ENCODE results near the gene HOXA3.
A peak's percentile ranks its signal among the peaks of the same experiment; 100 is the strongest.

HOXA3 gene

DNA sequence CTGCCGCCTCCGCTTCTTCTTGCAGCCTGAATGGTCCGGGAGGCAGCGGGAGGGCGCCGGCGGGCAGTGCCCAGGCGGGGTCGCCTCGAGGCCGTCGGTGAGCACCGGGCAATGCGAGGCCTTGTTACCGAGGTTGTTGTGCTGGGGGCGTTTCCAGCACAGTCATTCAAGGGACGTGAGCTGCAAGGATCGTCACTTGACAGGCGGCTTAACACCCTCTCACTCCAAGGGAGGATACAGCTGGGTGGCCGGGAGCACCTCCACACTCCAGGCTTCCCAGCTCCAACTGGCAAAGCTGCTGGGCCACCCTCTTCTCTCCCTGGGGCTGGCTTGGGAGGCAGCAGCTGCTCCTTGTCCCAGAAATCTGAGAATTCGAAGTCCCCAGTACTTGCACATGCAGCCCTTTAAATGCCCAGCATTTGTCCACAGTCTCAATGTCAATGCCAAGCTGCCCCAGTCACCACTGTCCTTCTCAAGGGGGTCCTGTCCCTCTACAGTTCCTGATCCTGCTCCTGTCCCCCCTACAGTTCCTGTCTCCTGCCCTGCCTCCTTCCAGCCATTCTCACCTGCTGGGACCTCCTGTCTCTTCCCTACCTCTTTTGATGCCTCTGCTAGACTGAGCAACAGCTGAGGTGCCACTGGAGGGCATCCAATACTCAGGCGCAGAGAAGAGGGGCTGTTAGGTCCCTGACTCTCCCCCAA, 37.1 kb upstream of the HOXA3 start:
- DNase-seq, result no peak

DNA sequence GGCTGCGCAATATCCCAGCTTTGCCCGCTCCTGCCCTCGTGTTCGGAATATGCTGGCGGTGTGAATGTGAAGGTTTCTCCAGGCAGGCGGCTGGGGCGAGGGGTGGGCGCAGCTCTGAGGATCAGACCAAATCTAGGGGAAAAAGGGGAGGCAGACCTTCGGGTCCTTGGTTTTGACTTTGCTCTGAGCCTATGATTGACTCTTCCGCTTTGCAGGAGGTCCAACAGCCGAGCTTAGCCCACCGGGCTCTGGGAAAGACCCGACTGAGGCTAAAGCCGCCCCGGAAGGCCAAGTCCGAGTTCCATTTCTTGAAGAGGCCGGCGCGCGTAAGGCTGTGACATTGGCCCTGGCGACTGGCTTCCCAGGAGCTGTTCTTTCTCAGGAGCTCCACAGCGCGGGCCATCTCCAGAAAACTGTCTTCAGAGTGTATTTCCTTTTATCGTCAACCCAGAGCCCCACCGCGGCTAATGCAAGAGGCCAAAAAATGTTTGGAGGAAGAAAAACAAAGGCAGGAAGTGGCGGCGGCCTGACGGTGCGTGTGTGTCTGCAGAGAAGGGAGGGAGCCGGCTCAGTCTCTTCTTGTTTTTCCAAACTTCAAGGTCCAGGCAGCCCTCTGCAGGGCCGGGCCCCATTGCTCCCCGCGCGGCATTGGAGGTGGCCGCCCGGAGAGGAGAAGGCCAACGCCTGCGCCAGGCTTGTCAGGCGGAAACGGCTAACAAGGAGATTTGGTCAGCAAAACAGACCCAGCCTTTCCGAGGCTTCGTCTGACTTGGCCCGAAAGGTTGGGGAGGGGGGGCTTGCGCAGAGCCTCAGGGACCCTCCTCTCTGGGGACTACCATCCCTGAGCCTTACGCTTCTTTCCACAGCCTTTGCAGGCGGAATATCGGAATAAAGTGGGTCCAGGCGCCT, 36.3 kb upstream of the HOXA3 start:
- DNase-seq, result no peak

DNA sequence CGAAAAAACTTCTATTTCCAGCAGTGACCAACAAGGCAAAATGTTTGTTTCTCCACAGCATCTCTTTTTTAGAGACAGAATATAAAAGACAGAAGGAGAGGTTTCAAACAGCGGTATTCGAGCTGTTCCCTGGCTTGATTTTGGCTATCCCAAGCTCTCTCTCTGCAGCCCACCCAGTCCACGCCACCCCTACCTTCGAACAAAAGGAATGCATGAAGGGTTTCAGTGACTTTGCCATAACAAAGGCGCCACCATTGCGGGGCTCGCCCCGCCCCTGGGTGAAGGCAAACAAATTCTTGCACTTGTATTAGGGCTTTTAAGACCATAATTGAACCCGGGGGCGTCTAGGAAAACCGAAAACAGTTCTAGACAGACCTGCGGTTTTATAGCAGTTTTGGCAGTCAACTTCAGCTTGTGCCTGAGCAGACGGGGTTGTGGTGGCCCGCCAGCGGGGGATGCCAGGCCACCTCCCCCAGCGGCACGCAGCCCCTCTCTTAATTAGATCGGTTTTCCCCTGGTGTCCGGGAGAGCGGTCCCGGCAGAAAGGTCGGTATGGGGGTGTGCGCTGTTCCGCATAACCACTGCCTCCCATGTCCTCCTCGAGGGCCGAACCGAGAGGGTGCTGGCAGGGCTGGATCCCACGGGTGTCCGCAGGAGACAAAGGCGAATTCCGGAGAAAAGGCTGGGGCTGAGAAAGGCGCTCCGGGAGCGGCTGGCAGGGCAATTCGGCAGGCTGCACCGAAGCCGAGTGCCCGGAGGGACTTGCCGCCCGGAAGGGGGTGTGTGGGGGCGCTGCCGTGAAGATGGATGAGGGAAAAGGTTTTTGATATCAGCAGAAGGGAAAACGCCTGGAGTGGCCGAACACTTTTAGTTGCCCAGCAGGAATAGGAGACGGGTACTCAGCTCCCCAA, 35.3 kb upstream of the HOXA3 start:
- no peak for DNase-seq

DNA sequence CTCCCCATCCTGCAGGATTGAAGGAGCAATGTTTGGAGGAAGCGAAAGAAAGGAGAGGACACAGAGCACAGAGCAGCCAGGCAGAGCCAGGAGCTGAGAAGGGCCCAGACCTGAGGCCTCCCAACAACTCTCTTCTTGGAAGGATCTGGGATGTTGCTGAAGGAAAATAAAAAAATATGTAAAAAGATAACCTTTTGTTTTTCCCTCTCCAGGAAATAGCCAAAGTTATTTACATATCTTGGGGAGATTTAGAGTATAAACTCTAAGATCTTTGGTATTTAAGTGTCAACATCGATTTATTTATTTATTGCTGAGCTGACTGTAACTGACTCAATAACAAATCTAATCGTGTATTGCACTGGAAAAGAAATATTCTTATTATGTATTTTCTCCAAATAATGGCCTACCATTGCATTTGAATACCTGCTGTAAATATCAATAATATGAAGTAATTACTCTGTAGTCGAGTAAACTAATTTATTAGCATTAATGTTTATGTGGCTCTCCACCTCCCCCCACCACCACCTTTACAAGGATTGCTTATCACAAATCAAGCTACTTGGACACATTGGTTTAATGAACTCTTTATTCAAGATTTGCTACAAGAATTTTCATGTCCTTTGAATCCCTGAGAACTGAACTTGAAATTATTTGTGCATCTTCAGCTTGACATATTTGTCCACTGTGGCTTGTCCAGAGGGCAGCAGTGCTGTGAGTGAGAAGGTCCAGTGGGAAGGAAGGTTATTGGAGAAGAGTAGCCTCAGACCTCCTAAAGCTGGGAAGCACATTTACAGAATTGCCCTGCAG, 34.5 kb upstream of the HOXA3 start:
- DNase-seq, result no peak

DNA sequence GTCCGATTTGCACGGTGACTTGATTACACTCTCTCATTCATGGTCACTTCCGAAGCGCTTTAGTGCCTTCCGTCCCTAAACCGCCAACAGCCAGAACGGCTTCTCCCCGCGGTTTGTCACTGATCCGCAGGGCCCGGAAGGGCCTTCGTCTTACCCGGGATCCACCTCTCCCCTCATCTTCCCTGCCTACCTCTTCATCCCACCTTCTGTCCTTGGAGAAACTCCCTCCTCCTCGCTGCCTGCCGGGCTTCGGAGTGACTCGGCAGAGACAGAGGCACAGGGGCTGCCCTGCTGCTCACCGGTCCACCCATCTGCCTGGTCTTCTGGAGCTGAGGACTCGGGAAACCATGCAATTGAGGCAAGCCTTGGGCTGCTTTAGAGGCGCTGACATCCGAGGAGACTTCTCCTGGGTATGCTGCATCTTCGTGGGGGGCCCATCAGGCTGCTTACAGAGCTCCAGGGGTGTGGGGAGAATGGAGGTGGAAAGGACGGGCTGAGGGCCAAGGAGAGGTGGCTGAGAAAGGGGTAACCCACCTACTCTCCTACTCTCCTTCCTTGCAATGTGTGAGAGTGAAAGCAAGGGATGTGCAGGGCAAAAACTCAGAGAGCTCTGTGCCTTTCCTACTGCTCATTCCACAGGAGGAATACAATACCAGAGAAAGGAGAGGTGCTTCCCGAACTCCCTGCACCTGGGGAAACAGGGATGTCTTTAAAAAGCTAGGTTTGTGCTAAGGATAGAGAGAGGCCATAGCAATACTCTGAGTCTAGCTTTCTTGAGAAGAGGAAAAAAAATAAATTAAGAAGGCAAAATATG, 33.7 kb upstream of the HOXA3 start:
- DNase-seq, result no peak

DNA sequence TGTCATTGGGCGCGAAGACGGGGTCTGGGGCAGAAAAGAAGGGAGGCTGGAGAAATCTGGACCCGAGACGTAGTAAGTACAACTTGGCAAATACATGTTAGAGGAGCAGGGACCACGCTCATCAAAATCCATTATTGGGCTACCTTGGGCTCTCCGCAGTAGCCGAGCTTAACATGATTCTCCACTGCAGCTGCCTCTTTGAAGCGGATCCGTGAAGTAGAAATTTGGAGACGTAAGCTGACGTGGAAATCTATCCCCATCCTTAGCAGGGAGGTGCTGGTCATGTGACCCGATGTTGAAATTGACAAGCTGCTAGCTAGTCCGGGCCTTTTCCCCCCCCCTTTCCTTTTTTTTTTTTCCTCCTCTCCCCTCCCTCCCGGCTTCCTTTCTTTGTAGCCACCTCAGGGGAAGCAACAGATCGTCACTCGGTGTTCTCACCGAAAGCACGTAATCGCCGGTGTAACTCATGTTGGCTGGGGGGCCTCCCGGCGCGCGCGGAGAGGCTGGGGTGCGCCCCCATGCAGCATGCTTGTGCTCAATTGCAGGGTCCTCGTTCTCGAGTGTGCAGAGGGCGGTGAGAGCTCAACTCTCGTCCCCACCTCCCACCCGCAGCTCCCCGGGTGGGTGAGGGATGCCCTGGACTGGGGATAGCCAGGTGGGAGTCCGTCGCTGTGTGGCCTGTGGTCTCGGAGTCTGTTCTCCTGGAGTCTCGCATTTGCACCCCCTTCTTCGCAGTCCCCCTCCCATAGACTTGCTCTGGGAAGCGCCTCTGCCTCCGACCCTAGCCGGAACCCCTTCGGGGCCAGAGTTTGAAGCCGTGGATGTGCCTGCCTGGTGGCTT, 32.9 kb upstream of the HOXA3 start, which contains the start of gene HOXA11:
TSS of gene HOXA11 (minus strand) at position 220 of the 841 bp plus-strand sequence. CDS start at position 132, 88 bp downstream.
- no peak for DNase-seq

DNA sequence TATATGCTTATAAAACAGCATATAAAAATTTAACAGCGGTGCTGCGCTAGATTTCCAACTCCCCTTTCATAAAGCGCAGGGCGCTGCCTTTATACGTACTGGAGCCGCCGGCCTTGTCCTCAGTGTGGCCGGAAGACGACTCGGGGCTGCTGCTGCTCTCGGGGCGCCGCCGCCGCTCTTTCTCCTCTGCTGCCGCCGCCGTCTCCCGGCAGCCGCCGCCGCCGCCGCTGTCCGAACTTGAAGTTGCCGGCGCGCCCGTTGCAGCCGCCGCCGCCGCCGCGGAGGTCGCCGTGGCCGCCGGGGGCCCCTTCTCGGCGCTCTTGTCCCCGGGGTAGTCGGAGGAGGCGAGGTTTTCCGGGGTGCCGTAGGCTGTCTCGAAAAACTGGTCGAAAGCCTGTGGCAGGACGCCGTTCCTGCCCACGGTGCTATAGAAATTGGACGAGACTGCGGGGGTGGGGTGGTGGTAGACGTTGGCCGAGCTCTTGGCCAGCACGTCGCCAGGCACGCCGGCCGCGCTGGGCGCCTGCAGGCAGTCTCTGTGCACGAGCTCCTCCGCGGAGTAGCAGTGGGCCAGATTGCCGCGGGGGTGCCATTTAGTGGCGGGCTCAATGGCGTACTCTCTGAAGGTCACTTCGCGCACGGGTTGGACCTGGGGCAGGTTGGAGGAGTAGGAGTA, 32.1 kb upstream of the HOXA3 start:
- no peak for DNase-seq

DNA sequence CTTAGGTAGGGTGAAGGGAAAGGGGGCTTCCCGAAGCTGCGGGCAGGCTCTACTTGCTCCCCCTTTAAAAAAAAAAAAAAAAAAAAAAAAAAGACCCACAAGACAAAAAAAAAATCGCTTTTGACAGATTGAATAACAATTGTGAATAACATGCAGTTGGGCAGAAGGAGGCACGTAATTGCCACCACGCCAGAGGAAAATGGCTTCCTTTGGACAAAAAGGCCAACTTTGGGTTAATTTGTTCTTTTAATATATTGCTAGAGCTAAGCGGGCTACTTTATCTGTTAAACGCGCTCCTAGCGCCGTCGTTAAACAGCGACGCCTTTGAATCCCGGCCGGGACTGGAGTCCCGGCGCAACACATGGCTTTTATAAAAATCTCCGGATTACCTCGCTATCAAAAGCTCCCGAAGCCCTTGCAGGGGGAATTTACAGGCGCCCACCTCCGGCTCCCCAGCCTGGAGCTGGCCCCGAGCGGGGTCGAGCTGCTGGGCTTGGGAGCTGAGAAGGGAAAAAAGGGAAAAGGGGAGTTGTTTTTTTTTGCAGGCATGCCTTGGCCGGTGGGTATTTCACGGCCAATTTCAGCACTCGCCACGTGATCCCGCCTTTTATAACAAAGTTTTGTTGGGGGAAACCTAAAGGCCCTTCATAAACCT, 31.4 kb upstream of the HOXA3 start:
- no peak for DNase-seq

DNA sequence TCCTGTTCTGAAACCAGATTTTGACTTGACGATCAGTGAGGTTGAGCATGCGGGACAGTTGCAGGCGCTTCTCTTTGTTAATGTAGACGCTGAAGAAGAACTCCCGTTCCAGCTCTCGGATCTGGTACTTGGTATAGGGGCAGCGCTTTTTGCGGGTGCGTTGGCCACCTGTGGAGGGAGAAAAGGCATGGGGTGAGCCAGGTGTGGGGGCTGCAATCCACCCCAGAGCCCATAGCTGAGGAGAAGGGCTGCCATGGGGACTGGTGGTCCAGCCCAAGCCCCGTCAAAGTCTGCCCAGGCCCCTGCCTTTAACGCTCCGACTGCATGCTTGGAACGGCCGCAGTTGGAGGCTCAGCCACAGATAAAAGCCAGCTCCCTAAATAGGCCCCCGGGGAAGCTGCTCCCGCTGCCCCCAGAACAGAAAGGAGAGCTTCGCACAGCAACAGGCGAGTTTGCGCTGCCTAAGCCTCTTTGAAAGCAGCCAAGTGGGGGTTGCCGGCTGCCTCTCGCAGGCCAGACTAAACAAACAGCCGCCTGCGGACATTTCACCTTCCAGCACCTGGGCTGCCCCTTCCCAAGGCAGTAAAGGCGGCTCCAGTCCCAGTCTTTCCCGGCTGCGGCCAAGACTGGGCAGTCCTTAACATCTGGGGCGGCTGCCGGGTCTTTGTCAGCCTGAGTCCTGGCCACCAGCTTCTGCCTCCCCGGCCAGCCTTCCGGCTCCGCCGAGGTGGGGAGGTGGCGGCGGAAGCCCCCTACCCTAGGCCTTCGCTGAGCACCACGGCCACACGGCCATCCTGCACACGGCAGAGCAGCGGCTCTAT, 30.7 kb upstream of the HOXA3 start:
- no peak for DNase-seq

DNA sequence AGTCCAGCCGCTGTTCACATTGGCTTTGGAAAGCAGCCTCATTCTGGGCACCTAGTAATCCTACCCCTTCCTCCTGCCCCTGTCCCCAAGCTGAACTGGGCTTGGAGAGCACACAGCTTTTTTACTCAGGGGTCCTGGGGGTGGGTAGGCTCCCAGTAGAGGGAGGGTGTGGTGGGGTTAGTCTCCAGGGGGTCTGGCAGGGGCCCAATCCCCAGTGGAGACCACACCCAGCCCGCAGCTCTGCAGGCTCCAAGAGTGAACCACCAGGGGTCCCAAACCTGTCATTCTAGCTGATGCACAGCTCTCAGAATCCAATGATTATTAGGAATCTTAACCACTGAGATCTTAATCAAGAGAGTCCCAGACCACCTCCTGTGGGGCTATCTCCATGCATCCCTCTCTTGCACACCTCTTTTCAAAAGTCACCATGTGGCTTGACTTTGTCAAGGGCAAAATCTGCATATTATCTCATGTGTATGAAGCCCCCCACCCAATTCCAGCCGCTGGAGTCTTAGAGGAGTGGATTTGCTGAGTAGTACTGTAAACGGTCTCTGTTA, 30.0 kb upstream of the HOXA3 start:
- no peak for DNase-seq

DNA sequence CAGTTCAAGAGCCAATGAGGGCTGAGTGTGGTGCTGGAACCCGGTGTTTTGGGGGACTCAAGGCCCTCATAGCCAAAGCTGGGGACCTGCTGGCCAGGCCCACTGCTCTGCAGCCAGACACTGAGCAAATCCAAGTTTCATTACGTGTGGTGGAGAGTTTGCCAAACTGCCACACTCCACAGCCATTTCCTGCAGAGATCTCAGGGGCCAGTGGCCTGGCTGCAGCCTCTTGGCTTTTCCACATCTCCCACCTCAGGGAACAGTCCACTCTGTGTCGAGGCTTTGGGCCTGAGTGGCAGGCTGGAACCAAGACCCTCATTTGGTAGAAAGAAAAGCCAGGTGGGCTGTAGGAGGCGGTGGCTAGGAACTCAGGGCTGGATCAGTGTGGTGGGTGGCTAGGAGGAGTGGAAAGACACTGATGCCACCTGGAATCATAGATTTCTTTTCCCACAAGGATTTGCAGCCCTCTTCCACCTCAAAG, 29.5 kb upstream of the HOXA3 start:
- no peak for DNase-seq

DNA sequence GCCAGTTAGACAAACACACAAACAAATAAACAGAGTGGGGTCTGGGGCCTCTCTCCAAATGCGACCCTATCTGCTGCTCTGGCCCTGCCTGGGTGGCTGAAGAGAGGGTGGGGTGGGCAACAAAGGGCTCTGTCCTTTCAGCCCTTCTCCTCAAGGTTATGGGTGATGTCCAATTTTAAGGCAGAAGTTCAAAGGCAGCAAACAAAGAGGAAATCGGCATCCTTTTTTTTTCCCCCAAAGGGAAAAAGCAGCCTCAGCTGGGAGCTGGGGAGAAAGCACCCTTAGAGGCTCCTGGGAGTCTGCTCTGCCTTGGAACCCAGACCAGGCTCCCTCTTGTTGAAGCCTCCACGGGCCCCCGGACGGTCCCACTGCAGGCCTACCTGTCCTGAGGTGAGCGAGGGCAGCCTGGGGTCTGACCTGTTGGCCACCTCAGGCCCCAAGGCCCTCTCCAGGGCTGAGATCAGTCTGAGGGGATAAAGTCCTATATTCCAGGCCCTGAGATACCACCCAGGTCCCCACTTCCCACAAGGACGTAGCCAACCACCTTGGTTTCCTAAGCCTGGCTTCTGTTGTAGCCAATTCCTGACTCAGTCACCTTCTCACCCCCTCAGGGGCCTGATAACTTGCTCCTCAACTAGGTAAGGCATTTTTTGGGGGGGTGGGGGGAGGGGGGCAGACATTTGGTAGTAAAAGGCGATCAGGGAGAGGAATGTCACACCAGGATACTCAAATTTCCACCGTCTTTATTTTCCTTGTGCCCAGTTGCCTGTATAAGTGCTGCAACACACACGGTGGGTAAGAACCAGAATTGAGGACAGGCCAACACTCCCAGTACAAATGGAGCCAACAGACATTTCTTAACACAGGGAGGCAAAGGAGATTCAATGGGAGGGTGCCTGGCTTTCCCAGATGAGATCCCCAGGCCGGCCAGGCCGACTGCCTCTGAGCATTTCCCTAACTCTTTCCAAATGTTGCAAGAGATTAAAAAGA, 28.3 kb upstream of the HOXA3 start:
- DNase-seq, result no peak

DNA sequence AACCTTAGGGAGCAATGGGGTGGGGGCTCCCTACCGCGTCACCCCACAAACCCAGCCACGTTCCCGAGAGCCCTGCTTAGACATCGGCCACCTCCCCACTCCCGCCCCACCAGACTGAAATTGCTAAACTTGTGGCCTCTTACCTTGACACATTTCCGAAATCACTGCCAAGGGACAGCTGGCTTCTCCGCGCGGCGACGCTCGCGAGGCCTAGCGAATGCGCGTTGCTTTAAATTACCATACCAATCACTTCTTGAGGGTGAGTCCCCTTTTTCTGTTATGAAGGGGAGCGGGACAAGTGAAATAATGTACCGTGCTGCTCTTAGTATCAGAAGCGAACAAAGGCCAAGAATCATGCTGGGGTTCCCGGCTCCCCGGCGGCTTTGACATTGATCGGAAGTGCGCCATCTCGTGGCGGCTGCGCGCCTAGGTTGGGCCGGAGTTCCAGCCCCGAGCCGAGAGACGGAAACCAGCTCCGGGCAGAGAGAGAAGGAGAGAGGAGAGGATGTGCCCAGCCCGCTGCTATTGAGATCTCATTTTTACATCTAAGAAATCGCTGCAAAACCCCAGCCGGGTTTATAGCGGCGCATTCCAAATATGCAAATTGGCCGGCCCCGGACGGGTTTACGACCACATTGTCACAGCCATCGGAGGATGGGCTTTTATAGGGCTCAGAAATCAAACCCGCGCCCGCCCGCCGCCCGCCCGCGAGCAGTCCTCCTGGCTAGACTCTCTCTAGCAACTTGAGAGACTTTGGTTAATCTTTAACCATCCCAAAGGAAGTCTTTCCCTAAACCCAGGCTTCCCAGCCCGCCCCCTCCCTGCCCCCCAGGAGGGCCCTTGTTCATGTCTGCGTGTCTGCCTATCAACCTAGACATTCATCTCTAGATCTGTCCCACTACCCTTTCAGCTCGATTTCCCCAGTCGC, 27.4 kb upstream of the HOXA3 start:
- DNase-seq, result peak; percentile 45

DNA sequence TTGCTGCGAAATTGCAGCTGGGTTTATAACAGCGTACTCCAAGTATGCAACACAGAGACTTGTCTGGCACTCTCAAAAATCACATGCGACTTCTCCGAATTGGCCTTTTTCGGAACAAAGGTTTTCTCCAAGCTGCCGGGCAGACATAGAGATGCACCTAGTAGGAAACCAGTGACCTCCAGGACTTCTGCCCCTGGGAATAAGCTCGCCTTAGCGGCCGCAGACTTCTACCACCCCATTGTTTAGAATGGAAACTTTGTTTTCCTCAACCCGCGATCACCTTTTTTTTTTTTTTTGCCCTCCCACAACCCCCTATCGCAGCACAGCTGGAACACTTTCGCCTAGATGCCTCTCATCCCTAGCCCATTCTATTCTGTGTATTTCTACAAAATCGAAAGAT, 26.6 kb upstream of the HOXA3 start:
- no peak for DNase-seq

DNA sequence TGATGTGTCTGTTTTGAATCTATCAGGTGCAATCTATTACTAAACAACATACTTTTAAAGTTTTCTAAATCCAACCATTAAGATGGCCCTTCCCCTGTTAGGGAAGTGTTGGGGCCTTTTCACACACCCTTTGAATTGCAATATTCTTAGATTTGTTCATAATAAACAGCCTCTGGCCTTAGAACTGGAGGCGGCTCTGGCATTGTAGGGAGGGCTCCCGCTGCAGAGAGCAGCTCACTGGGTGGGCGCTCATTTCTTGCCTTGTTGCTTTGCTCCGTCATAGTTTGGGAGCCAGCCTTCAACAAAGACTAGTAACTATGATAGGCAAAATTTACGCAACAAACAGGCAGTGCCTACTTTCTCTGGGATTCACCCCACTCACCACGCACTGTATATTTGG, 26.0 kb upstream of the HOXA3 start:
- DNase-seq, result no peak
